Measurements from ENCODE around the gene OR7E24.

Gene OR7E24

GRCh38 chr19:9250630-9251029 lies at the start of gene OR7E24:
Gene OR7E24 (plus strand): TSS chr19:9250930. CDS start chr19:9251044, 114 bp downstream.
- no peak for DNase-seq (ENCODE audit: low read depth)

GRCh38 chr19:9205501-9206113 lies 45.1 kb upstream of the OR7E24 start:
- DNase-seq (ENCODE audit: low read depth) = peak; percentile 52

DNA sequence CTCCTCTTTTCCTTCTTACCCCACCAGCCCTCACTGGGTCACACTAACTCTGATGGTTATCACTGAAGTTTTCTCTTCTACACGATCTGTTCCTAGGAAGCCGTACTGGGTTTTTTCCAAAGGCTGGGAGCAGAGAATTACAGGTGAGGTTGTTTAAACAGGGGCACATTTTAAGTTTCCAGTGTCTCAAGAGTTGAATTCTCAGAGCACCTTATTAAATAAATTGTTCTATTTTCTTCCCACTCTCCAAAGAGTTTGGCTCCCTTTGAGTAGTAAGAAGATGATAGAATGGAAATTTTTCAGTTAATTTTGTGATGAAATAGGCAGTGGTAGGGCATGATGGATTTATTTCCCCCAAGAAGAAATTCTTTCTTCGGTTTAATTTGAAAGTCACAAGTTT lies 31.2 kb upstream of the OR7E24 start, which contains the start of gene OR7D4:
Gene OR7D4, minus strand, starts transcription at position 101 of the 400 bp plus-strand sequence. CDS start 4,752 bp downstream, outside the sequence.
- no peak for DNase-seq (ENCODE audit: low read depth)

DNA sequence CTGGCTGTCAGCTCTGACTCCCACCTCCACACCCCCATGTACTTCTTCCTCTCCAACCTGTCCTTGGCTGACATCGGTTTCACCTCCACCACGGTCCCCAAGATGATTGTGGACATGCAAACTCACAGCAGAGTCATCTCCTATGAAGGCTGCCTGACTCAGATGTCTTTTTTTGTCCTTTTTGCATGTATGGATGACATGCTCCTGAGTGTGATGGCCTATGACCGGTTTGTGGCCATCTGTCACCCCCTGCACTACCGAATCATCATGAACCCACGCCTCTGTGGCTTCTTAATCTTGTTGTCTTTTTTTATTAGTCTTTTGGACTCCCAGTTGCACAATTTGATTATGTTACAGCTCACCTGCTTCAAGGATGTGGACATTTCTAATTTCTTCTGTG lies 506 bp downstream of the OR7E24 start:
- DNase-seq (ENCODE audit: low read depth) = no peak

DNA sequence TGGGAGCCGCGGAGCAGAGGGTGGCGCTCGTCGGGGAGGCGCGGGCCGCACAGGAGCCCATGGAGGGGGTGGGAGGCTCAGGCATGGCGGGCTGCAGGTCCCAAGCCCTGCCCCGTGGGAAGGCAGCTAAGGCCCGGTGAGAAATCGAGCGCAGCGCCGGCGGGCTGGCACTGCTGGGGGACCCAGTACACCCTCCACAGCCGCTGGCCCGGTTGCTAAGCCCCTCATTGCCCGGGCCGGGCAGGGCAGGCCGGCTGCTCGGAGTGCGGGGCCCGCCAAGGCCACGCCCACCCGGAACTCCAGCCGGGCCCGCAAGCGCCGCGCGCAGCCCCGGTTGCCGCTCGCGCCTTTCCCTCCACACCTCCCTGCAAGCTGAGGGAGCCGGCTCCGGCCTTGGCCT lies 32.8 kb downstream of the OR7E24 start:
- DNase-seq (ENCODE audit: low read depth) = peak; percentile 25

GRCh38 chr19:9289231-9289884 lies 38.6 kb downstream of the OR7E24 start:
- no peak for DNase-seq (ENCODE audit: low read depth)

DNA sequence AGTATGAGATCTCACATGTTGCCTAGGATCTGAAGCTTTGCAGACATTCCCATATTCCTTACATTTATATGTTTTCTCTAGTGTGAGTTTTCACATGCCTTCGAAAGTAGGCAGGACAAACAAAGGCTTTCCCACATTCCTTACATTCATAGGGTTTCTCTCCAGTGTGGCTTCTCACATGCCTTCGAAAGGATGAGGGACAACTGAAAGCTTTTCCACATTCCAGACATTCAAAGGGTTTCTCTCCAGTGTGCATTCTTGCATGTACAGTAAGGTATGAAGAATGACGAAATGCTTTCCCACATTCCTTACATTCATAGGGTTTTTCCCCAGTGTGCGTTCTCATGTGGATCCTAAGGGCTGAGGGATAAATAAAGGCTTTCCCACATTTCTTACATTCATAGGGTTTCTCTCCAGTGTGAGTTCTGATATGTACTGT lies 44.7 kb downstream of the OR7E24 start:
- DNase-seq (ENCODE audit: low read depth) = no peak

- no peak for DNase-seq (ENCODE audit: low read depth)
Measured at GRCh38 chr19:9296336-9296735, 45.6 kb downstream of the OR7E24 start.
